Measurements from ENCODE around the gene CYBC1.
"Not testable (repeated sequence)": the region's sequence is repeated elsewhere in the genome, so short reads cannot be mapped to it uniquely, and the experiment has no call there.

Gene CYBC1

DNA sequence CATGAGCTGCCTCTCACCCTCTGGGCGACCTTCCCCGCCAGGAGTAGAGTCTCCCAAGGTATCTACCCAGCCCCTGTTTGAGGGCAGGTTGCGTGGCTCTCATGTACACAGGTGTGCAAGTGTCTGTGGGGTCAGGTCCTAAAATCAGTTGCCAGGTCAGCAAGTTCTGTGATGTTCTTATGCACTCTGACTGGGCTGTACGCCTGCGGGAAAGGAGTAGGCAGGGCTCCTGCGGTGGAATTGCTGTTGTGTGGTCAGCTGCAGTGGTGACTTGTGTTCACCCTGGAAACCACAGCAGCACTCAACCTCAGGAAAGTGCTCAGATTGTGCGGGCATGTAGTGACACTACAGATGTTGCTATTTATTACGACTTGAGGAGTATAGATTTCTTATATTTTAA is 27.4 kb upstream of the CYBC1 start:
- DNase-seq = no peak

DNA sequence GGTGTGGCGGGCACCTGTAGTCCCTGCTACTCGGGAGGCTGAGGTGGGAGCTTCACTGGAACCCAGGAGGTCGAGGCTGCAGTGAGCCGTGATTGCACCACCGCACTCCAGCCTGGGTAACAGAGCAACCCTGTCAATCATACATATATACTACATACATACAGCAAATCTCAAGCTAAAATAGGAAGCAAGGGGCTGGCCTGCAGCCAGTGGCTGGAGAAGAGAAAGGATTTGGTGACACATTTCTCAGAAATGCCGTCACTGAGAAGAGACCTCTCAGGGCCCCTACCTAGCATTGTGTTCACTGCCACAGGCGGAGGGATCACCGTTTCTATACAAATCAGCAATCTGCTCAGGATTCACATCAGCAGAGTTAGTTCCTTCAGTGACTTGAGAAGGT is 24.9 kb upstream of the CYBC1 start:
- no peak for DNase-seq

DNA sequence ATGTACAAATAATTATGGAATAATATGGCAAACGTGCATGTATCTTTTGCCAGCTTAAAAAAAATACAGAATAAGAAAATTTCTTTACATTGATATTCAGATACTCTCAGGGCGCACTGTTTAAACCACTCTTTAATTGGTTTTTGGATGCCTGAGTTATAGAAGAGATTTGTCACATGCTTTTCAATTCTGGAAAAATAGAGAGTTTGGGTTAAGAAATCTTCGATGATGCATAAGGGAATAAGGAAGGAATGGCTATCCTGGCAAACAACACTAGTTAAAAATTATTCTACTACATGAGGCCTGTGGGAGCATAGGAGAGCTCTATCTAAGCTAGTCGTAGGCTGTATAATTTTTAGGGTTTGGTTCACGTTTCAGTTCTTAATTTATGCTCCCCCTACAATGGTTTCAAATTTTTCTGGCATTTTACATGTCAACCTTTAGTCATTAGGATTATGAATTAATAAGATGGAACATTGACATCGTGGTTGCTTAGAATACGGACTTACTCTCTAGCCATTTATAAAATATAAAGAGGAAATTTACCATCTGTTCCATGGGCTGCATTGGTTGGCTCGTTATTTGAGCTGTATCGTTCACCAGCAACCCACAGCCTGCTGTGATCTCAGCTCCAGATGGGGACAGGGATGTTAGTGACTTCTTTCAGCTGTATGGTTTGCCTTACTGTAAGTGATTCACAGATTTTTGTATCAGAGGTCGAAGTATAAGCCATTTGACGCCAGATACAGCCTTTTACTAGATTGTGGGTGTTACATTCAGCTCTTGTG is 23.9 kb upstream of the CYBC1 start:
- no peak for DNase-seq

DNA sequence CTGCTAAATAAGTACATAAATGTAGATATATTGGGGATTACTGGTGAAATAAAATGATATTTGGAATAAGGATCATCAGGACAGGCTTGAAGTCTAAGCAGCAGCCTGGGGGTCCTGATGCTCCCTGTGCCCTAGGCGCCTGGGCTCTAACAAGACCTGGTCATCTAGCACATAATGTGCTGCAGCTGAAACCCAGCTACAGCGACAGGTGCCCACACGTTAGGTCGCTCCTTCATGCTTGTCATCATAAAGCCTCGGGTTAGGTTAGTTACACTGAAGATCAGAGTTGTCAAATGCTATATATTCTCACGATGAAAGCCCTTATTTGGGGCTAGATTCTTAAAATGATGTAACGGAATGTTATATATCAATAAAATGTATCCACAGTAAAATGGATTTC is 19.5 kb upstream of the CYBC1 start:
- no peak for DNase-seq

DNA sequence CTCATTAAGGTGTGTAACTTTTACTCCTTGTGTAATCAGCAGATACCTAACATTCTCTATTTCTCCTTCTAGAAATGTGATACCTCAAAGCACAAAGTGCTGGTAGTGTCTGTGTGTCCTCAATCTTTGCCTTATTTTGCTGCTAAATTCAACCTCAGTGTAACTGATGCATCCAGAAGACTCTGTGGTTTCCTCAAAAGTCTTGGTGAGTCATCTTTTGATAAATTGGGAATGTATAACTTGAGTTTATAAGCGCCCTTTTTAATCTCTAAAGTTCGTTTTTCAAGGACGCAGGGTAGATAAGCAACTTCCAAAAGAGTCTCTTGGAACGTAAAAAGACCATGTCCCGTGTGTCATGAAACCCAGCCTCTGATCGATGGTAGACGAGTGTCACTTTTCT is 18.1 kb upstream of the CYBC1 start:
- DNase-seq = no peak

DNA sequence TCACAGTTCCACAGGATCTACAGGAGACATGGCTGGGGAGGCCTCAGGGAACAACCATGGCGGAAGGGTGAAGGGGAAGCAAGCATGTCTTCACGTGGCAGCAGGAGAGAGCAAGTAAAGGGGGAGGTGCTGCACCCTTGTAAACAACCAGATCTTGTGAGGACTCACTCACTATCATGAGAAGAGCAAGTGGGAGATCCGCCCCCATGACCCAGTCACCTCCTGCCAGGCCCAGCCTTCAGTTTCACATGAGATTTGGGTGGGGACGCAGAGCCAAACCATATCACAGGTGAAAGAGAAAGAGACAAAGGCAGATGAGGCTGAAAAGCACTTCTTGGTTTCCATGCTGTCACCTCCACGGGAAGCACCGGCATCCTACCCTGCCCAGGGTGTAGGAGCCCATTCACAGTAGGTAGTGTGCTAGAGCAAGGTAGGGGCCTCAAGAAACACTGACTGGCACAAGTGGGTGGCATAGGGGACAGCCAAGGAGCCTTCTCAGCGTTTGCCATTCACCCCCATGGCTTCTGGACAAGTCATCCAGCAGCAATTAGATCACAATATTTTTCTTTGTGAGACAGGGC is 14.6 kb upstream of the CYBC1 start:
- DNase-seq = no peak

DNA sequence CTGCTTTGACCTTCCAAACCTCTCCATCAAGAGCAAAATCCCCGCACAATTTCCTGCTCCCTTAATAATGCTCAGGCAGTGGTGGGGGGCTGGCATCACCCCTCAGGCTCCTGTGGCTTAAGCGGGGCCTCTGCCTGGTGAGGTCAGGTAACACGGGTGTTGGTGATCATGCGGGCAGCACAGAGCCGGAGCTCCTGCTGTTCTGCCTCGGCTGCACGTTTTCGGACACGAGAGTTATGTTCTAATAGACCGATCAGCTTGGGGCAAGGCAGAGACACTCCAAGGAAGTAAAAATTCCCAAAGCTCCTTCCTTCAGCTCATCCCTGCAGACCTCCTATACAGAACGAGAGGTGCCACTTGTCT is 14.0 kb upstream of the CYBC1 start:
- no peak for DNase-seq

DNA sequence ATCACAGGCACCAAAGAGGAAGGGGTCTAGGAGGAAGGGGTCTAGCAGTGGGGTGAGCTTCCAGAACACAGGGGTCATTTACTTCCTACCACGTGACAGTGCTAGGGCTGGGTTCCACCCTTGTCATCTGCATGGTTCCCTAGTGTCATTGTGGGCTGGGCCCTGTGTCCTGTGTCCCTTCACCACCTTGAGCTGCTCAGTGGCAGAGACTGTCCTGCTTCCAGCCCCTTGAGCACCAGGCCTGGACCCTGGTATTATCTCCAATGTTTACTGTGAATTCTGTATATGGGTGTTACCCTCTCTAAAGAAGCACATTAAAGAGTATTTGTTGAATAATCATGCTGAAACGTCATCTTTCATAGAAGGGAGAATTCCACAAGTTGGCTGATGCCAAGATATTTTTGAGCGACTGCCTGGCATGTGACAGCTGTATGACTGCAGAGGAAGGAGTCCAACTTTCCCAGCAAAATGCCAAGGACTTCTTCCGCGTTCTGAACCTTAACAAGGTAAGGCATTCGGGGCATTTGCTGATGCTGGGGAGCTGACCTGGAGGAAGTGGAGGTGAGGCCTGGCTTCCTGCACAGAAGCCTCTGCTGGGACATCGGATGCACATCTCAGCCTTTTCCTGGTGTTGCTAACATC is 13.5 kb upstream of the CYBC1 start:
- DNase-seq = no peak

DNA sequence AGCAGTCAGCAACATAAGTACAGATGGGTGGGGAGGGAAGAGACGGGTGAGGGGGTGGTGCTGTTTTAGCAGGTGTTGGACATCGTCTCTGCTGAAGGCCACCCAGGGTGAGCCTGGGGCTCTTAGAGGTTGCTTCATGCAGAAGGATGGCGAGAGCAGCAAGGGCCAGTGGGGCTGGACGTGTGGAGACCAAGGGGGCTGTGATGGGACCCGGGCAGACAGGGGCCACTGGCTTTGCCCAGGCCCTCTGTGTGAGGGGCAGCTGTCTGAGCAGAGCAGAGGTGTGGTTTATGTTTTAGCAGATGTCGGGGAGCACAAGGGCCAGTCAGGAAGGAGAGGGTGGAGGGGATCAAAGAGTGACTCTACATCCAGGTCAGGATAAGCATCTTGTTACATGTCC is 12.8 kb upstream of the CYBC1 start:
- DNase-seq = no peak

DNA sequence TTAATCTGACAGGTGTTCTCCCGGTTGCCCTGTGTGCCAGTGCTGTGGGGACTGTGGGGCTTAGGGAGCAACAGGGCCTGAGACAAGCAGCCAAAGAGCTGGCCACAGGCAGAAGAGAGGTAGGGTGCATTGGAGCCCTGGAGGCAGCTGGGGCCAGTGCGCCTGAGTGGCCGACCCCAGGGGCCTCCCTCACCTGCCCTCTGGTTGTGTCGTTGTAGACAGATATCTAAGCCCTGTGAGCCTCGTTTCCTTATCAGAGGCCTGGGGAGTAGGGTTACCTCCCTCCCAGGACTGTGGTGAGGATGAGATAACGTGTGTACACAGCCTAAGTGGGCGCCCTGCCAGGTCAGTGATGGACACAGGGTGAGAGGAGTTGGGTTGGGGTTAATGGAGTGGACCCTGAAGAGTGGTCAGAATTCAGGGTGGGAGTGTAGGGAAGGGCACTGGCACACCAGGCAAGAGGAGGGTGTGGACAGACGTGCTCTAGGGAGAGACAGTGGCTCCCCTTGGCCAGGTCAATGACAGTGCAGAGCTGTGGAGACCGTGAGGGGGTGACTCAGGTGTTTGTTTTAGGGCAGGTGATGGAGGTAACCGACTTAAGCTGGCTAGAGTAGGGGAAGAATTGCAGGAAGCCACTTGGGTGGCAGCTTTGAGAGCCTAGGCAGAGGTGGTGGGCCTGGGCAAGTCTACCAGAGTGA is 11.4 kb upstream of the CYBC1 start:
- no peak for DNase-seq

DNA sequence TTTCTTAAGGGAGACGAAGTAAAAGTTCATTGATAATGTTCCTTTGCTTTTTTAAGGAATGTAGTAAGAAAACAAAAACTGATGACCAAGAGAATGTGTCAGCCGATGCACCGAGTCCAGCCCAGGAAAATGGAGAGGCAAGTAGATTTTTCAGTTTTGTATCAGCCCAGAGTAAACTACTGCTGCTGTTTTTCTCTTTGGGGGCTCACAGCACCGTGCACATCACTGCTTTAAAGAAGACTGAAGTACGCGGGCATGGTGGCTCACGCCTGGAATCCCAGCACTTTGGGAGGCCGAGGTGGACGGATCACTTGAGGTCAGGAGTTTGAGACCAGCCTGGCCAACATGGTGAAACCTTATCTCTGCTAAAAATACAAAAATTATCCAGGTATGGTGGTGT is 9.4 kb upstream of the CYBC1 start:
- DNase-seq = not testable (repeated sequence)

DNA sequence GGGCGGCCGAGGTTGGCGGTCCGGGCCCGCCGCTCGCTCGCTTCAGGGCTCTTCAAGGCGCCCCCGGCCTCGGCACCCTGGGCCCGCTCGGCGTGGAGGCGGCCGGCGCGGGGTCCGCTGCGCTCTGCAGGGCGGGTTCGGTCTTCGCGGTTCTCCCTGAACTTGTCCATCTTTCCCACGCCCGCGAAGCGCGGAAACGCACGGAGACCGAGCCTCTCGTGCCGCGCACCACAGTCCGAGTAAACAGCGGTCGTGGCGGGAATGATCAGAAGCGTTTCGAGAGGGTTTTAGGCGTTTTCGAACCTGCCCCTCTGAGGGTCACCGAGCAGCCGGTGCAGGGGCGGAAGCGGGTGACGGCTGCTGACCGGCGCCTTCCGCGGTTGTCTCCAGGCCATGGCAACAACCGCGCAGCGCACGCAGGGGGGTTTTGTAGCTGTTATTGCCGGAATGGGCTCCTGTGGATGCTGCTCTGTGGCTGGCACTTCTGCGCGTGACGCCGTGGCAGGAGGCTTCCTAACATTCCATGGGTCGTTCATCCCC is 8.4 kb upstream of the CYBC1 start:
- no peak for DNase-seq

DNA sequence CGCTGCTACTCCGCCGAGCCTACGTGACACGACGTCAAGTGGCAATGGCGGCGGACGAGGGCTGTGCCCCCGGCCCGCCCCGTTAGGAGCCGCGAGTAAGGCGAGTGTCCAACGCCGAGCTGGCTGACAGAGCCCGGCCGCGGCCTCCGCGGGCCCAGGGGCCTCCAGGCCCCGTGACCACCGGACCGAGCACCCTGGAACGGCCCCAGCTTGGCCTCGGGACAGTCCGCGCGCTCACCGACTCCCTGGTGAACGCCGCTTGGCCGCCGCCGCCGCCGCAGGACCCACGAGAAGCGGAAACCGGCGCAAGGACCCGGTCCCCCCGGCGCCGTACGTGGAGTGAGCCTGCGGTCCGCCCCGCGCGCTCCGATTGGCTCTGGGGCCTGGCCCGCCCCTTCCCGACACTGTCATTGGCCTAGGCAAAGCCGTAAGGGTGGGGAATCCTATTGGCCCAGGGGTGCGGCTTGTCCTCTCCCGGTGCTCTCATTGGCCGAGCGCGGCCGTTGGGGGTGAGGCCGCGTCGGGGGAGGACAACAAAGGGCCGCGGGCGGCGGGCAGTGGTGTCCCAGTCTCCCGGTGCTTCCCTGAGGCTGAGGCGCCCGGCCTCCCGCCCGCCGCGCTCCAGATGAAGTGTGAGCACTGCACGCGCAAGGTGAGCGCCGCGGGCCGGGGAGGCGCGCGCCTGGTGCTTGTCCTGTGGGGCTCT is 7.8 kb upstream of the CYBC1 start, which contains the start of gene NARF:
Gene NARF (plus strand): TSS at position 563 of the 706 bp plus-strand sequence. CDS start 63 bp downstream, at position 626.
- DNase-seq = peak; percentile 97

DNA sequence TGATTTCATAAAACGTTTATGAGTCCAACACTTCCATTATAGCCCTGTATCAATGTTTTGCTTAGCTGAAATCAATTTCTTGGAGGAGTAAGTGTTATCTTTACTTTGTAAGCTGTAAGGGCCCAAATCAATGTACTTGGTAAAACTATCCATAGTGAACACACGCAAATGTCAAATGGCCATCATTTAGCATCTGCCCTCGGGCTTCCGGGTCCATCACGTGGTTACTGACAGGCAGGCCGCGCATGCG is 7.3 kb upstream of the CYBC1 start:
- DNase-seq = no peak

DNA sequence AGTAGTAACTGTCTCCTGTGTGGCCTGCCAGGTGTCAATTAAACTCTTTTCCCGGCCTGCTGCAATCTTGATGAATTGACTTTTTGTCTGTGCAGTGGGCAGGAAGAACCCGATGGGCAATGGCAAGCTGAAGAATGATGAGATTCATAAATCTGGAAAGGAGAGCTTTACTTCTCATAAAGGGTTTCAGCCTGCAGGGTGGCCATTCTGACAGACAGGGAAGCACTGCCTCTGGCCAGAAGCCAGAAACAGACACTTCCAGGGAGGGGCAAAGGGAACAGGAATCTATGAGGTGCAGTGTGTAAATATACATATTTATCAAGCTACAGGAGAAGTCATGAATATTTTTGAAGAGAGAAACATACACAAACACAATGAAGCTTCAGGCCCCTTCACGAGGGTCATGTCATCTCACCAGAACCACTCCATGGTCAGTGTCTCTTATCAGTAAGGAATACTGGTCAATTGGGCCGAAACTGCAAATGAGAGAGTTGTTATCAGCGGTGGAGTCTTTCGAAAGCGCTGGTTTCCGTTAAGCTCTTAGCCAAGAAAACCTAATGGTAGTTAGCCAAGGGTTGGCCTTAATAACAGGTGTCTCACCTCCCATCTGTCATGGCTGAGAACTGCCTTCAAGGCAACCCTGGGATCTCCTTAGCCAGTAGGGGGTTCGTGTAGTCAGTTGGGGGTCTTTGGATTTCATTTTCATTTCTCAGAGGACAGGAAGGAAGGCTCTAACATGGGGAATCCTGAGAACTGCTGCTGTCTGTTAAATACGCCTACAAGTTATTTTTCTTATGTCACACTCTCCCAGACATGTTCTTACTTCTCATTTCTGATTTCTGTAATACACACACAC is 6.7 kb upstream of the CYBC1 start:
- no peak for DNase-seq

DNA sequence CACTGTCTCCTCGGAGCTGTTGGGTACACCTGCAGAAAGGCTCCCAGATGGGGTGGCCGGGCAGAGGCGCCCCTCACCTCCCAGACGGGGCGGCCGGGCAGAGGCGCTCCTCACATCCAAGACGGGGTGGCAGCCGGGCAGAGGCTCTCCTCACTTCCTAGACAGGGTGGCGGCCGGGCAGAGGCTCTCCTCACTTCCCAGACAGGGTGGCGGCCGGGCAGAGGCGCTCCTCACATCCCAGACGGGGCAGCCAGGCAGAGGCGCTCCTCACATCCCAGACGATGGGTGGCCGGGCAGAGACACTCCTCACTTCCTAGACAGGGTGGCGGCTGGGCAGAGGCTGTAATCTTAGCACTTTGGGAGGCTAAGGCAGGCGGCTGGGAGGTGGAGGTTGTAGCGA is 3.2 kb upstream of the CYBC1 start:
- DNase-seq = not testable (repeated sequence)

DNA sequence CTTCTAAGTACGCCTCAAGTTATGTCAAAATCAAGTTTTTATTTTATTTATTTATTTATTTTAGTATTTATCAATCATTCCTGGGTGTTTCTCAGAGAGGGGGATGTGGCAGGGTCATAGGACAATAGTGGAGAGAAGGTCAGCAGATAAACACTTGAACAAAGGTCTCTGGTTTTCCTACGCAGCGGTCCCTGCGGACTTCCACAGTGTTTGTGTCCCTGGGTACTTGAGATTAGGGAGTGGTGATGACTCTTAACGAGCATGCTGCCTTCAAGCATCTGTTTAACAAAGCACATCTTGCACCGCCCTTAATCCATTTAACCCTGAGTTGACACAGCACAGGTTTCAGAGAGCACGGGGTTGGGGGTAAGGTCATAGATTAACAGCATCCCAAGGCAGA is 2.6 kb upstream of the CYBC1 start:
- DNase-seq = not testable (repeated sequence)

DNA sequence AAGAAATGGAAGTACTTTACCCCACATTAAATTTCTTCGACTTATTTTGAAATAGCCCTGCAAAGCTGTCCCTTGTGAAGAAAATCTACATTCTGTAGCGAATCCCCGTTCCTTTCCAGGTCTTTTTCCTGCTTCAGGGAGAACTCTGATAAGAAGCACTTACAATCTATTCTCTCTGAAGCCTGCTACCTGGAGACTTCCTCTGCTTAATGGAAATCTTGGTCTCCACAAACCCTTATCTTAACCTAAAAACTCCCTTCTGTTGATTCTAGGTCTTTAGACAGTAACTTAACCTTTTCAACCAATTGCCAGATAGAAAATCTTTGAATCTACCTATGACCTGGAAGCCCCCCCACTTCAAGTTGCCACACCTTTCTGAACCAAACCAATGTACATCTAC is 1.6 kb upstream of the CYBC1 start:
- no peak for DNase-seq

DNA sequence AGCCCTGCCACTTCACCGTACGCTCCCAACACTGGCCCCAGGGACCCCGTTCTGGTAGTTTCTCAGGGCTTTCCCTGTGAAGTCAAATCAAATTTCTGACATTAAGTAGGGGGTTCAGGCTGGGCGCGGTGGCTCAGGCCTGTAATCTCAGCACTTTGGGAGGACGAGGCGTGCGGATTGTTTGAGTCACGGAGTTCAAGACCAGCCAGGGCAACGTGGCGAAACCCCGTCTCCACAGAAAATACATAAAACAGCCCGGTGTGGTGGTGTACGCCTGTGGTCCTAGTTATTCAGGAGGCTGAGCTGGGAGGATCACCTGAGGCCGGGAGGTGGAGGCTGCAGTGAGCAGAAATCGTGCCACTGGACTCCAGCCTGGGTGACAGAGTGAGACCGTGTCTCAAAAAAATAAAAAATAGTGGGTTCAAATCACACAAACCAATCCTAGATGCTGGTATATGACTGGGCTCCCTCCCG is 632 bp downstream of the CYBC1 start:
- peak; percentile 52 for DNase-seq

DNA sequence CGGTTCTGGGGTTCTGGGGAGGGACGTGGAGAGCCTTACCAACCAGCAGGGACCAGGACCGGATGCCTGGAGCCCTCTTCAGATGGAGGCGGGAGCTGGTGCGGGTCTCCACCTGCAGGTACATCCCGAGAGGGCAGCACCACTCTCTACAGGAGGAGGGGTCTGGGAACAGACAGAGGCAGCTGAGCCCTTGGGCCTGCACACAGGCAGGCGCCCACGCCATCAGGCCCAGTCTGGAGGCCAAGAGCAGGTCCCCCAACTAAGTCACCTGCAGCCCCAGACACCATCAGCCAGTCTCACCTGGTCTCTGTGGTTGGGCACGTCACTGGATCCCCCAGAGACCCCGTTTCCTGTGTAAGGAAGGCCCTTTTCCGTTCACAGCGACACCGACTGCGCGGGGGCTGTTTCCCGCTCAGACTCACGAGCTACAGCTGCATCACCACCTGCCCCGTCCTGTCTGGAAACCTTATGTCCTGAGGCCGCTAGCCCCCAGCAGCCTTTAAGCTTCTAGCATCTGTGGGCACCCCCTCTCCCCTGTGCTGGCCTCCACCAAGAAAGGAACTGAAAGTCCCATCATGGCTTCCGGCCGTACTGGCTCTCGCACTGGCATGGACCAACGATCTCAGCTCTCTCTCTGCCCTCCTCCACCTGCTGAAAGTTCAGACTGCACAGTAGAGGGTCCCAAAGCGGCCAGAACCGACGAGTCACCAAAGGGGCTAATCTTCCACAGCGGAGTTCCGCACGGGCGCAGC is 1.2 kb downstream of the CYBC1 start:
- peak; percentile 57 for DNase-seq

DNA sequence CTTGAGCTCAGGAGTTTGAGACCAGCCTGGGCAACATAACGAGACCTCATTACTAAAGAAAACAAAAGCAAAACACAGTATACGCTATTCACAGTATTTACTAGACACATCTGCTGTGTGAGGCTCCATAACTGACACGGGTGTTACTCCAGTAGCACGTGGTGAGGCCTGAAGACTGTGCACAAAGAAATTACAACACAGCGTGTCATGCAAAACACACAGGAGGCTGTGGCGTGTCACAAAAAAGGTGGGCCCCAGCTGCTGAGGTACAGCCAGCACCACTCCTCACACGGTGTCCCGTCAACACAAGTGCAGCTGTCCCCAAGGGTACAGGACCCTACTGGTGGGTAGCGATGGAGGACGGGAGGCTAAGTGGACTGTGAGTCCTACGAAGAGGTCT is 2.7 kb downstream of the CYBC1 start:
- no peak for DNase-seq
